ENCODE results near the gene MYL3.
"Not testable (repeated sequence)": the region's sequence is repeated elsewhere in the genome, so short reads cannot be mapped to it uniquely, and the experiment has no call there.

MYL3 gene

DNA sequence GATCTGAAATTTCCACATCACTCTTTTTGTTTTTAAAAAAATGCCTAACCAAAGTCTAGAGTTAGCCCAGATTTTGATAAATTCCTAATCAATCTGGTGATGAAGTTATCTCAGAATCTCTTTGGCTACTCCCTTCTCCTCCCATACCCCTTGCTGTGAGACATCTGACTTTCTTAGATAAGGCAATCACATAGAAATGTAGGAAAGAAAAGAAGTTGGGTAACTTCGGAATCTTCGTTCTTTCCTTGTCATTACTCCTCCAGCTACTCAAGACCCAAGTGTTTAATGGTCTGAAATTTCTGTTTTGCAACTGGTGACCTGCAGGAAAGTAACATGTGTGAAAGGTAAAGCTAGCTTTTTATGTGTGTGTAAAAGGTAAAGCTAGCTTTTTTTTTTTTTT, 37.8 kb downstream of the MYL3 start:
- no peak for DNase-seq (ENCODE audit: low read depth in 2 of 2)

DNA sequence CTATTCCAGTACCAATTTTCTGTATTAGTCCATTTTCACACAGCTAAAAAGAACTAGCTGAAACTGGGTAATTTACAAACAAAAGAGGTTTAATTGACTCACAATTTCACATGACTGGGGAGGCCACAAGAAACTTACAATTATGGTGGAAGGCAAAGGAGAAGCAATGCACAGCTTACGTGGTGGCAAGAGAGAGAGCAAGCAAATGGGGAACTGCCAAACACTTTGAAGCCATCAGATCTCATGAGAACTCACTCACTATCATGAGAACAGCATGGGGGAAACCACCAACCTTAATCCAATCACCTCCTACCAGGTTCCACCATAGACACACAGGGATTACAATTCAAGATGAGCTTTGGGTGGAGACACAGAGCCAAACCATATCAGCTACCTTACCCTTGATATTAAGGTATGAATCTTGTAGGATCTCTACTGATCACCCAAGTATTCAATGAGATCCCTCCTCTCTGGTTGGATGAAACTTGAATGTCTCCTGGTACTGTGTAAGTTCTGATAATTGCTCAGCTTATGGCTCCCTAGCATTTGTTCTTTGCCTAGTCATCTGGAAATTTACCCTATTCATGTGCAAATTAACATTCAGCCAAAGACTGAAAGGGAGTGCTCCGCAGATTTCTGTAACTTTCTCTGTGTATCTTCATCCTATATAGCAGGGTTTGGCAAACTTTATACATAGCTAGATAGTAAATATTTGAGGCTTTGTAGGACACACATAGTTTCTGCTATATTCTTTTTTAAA, 38.9 kb downstream of the MYL3 start:
- no peak for DNase-seq (ENCODE audit: low read depth in 2 of 2)

DNA sequence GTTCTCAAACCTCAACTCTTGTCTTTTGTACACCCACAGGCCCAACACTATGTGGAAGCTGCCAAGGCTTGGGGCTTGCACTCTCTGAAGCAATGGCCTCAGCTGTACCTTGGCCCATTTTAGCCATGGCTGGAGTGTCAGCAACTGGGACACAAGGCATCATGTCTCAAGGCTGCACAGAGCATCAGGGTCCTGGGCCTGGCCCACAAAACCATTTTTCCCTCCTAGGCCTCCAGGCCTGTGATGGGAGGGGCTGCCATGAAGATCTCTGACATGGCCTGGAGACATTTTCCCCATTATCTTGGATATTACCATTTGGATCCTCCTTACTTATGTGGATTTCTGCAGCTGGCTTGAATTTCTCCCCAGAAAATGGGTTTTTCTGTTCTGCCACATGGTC, 39.9 kb downstream of the MYL3 start:
- not testable (repeated sequence) for DNase-seq (ENCODE audit: low read depth in 2 of 2)

DNA sequence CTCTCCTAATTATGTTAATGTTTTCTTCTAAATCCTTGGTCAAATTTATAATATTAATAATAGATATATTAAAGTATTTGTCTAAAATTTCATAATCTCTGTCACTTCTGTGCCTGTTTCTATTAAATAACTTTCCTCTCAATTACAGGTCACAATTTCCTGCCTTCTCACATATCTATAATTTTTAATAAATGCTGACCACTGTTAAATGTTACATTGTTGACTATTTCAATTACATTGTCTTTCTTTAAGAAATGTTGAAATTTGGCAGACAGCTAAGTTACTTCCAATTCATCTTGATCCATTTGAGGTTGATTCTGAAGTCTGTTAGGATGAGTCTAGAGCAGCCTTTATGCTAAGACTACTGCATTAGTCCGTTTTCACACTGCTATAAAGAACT, 41.7 kb downstream of the MYL3 start:
- no peak for DNase-seq (ENCODE audit: low read depth in 2 of 2)

DNA sequence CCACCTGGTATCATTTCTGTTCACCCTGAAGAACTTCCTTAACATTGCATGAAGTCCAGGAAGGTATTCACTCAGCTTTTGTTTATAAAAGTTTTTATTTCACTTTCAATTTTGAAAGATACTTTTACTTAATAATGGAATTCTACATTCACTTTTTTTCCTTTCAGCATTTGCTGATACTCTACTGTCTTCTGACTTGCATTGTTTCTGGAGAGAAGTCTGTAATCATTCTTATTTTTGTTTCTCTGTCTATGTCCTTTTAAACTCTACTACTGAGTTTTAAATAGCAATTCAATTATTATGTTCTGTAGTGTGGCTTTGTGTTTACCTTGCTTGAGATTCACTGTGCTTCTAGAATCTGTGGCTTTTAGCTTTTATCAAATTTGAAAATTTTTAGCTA, 42.4 kb downstream of the MYL3 start:
- DNase-seq (ENCODE audit: low read depth in 2 of 2): no peak

DNA sequence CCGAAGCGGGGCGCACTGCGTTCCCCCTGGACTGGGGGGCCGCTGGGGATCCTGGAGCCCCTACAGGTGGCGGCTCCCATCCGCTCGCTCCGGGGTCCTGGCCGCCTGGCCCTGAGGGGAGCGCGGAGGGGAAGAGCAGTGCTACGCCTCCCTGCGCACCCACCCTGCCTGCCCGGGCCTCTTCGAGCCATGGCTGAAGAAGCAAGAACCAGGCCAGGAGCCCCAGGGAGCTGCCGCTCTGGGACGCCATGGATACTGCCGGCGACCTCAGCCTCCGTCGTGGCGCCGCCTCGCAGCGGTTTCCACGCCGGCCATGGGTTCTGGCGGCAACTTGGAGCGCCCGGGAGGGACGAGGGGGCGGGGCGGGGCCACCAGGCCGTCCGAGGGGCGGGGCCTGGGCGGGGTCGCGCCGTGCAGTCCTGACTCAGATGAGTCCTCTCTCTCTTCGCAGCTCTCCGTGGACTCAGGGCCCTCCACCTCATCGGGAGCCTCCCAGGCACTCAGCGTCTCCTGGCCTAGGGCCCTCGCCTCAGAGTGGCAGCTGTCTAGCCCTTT, 50.9 kb downstream of the MYL3 start:
- DNase-seq (ENCODE audit: low read depth in 2 of 2): peak; percentile 64 to 77

DNA sequence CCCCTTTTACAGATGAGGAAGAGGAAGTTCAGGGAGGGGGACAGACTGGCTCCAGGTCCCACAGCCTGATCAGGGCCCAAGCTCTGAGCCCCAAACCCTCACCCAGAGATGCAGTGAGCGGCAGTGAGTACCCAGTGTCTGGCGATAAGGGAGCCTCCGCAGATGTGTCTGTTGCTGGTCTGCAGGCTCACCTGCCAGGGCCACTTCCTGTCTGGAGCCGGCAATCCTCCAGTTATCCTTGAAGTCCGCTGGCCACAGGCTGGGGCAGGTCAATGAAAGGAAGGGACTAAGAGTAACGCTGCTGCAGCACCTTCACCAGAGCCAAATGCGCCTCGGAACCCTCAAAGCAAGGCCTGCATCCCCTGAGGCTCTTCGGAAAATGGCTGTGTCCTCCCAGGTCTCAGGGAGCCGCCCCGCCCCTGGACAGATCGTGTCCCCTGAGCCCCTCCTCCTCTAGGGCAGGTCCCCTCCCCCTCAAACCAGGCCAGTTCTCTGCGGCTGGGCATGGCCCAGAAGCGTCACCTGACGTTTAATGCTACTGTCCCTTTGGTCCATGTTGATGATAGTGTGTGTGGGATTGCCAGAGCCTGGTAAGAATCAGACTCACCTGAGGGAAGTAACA, 51.5 kb downstream of the MYL3 start:
- DNase-seq (ENCODE audit: low read depth in 2 of 2): no peak

DNA sequence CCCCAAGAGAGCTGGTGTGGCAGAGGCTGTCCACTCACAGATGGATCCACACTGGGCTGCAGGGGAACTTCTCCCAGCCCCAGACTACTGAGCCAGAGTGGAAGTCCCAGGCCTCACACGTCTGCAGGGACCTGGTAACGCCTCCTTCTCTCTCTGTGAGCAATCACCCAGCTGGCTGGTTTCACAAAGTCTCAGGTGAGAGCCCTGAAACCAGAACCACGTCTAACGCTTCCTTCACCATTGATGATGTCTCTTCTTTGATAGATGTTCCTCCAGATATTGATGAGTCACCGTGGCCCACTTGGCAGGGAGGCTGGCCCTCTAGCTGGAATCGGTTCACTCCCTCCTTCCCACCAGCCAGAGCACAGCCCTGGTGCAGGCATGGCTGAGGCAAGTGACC, 54.5 kb downstream of the MYL3 start:
- not testable (repeated sequence) for DNase-seq (ENCODE audit: low read depth in 2 of 2)

Data from stimulated activated CD4-positive, alpha-beta T cell treated with anti-CD3 and anti-CD28 coated beads, Interleukin-4, amount 100 ng/mL, for 48 hours (primary cell).